HepG2 (cell line): ENCODE measurements around the gene BTBD19. TPM values are rescaled to one million over a fixed set of nuclear protein-coding genes. Genes with fewer than 3 reads are reported as not detected.

ENCODE experiments used
- ARNT2 ChIP-seq: sonication (generic); formaldehyde crosslinking; IDR thresholded peaks from 2 replicates; pipeline ENCODE4 v1.8.0; 2022; ENCODE audit warnings: mild to moderate bottlenecking, low read depth, missing genetic modification reagents, moderate library complexity
- FOSL2 ChIP-seq: sonication (generic); formaldehyde crosslinking; IDR thresholded peaks from 2 replicates; pipeline ENCODE4 v1.4.0; 2020; ENCODE audit warnings: missing genetic modification reagents
- KDM4B ChIP-seq: sonication (generic); formaldehyde crosslinking; IDR thresholded peaks from 2 replicates; pipeline ENCODE4 v1.4.0; 2020; ENCODE audit warnings: missing genetic modification reagents
- KLF15 ChIP-seq: sonication (generic); formaldehyde crosslinking; IDR thresholded peaks from 2 replicates; pipeline ENCODE4 v1.8.1; 2023; ENCODE audit warnings: borderline replicate concordance, mild to moderate bottlenecking, inconsistent platforms, missing genetic modification reagents, mixed read lengths
- MAFG ChIP-seq: sonication (generic); formaldehyde crosslinking; IDR thresholded peaks from 2 replicates; pipeline ENCODE4 v1.5.1; 2020; ENCODE audit warnings: mild to moderate bottlenecking, missing genetic modification reagents
- MAFK ChIP-seq, 2 experiments: IDR thresholded peaks in 1 of 2; conservative IDR thresholded peaks in 1 of 2; 2 replicates each; pipeline ENCODE4 v1.6.1; 2011; ENCODE audit warnings: improper control_type of control experiment in 2 of 2, low read length in 2 of 2
- MBNL3 ChIP-seq: fragments of 250-450 bp; sonication (Bioruptor Pico); conservative IDR thresholded peaks from 2 replicates; pipeline ENCODE4 v1.8.0; 2022; ENCODE audit warnings: mild to moderate bottlenecking, inconsistent platforms
- NR2F1 ChIP-seq, 2 experiments: fragments of 450-650 bp in 1 of 2; formaldehyde crosslinking in 1 of 2; IDR thresholded peaks; 2 replicates each; pipeline versions ENCODE4 v1.5.0 to v1.6.1; 2016 to 2020; ENCODE audit warnings: mild to moderate bottlenecking in 1 of 2, missing compliant biosample characterization in 1 of 2, missing genetic modification reagents in 1 of 2, moderate library complexity in 1 of 2
- TBP ChIP-seq: sonication (generic); formaldehyde crosslinking; IDR thresholded peaks from 2 replicates; pipeline ENCODE4 v1.5.0; 2020; ENCODE audit warnings: missing genetic modification reagents
- TFDP1 ChIP-seq: IDR thresholded peaks from 2 replicates; pipeline ENCODE4 v1.6.1; 2016; ENCODE audit warnings: missing compliant biosample characterization, missing genetic modification reagents, borderline replicate concordance
- TGIF2 ChIP-seq: IDR thresholded peaks from 2 replicates; pipeline ENCODE4 v1.6.1; 2016; ENCODE audit warnings: control low read depth, missing compliant biosample characterization
- TSC22D2 ChIP-seq: sonication (generic); formaldehyde crosslinking; IDR thresholded peaks from 2 replicates; pipeline ENCODE4 v1.5.1; 2020; ENCODE audit warnings: missing genetic modification reagents, mild to moderate bottlenecking, borderline replicate concordance
- ZBTB33 ChIP-seq: sonication (generic); formaldehyde crosslinking; IDR thresholded peaks from 2 replicates; pipeline ENCODE4 v1.4.0; 2020; ENCODE audit warnings: missing genetic modification reagents
- ZFP41 ChIP-seq: sonication (generic); formaldehyde crosslinking; IDR thresholded peaks from 2 replicates; pipeline ENCODE4 v1.4.0; 2020; ENCODE audit warnings: mild to moderate bottlenecking, missing genetic modification reagents, borderline replicate concordance
- ZNF264 ChIP-seq: sonication (generic); formaldehyde crosslinking; IDR thresholded peaks from 2 replicates; pipeline ENCODE4 v1.4.0; 2020; ENCODE audit warnings: missing genetic modification reagents
- ZNF614 ChIP-seq: IDR thresholded peaks from 2 replicates; pipeline ENCODE4 v1.6.1; 2018; ENCODE audit warnings: missing biosample characterization, missing genetic modification reagents, inconsistent platforms, borderline replicate concordance
- ZNF83 ChIP-seq: sonication (generic); formaldehyde crosslinking; IDR thresholded peaks from 2 replicates; pipeline ENCODE4 v1.4.0; 2020; ENCODE audit warnings: missing genetic modification reagents, mild to moderate bottlenecking, borderline replicate concordance
- ZNF850 ChIP-seq: sonication (generic); formaldehyde crosslinking; conservative IDR thresholded peaks from 2 replicates; pipeline ENCODE4 v1.9.0; 2021; ENCODE audit warnings: mild to moderate bottlenecking, missing genetic modification reagents
- ZNF879 ChIP-seq: sonication (generic); formaldehyde crosslinking; IDR thresholded peaks from 2 replicates; pipeline ENCODE4 v1.8.1; 2023; ENCODE audit warnings: missing genetic modification reagents
- ZSCAN12 ChIP-seq: sonication (generic); formaldehyde crosslinking; IDR thresholded peaks from 2 replicates; pipeline ENCODE4 v1.9.0; 2021; ENCODE audit warnings: mild to moderate bottlenecking, missing genetic modification reagents
- ZUFSP ChIP-seq: sonication (generic); formaldehyde crosslinking; IDR thresholded peaks from 2 replicates; pipeline ENCODE4 v1.9.0; 2021; ENCODE audit warnings: missing genetic modification reagents, mild to moderate bottlenecking, borderline replicate concordance
- polyA plus RNA-seq, 8 experiments: library from polyadenylated mRNA; depleted of rRNA in 3 of 8; stranded (reverse) in 7 of 8; unstranded in 1 of 8; fragments of >200 nt; fragmentation: Illumina TruSeq in 4 of 8; extraction: Trizol in 4 of 8; gene quantifications; 2 replicates each; pipeline versions ENCODE4 v1.2.1 to v1.2.3, GENCODE V29; 2011 to 2016; ENCODE audit warnings: low read depth in 4 of 8, missing spikeins in 1 of 8, mixed read lengths in 1 of 8; ENCODE audit not compliant: insufficient read depth in 1 of 8
- total RNA-seq, 5 experiments: library from RNA; depleted of rRNA; stranded (reverse); fragments of >200 nt; fragmentation: Illumina TruSeq; extraction: Trizol; gene quantifications; 2 replicates each; pipeline ENCODE4 v1.2.3, GENCODE V29; 2016; ENCODE audit warnings: low read depth in 1 of 5

The BTBD19 gene
- total and polyA plus RNA-seq, 2 of the 13 experiments (the other 11 are each of a cell fraction or from before 2014, with no cell fraction given): 2.7 to 6.7 TPM

GRCh38 chr1:44786138-44786840, 22.0 kb upstream of the BTBD19 start (continued):
- TF ChIP-seq NR2F1 (CRISPR knock-in tag; IDR thresholded peaks at IDR 0.05) (no peak), ZFP41 (CRISPR knock-in tag) (0 out of 2 replicates have a peak, but pooled peaks have one; percentile 49), ZBTB33 (CRISPR knock-in tag) (peak; percentile 94), KDM4B (CRISPR knock-in tag) (no peak), FOSL2 (no peak; the same call in 1 of the 2 replicates), TSC22D2 (CRISPR knock-in tag) (no peak), ZNF850 (CRISPR knock-in tag) (no peak), ARNT2 (peak; percentile 32; the same call in 1 of the 2 replicates), TBP (no peak), MBNL3 (CRISPR knock-in tag) (no peak), TGIF2 (CRISPR knock-in tag) (no peak), ZNF879 (CRISPR knock-in tag) (no peak), ZNF83 (no peak), MAFG (CRISPR knock-in tag) (no peak), ZUFSP (CRISPR knock-in tag) (no peak), MAFK (conservative IDR thresholded peaks at IDR 0.05 in 1 of 2, IDR thresholded peaks at IDR 0.05 in 1 of 2; ENCODE audit: low read length in 2 of 2) (no peak), ZNF614 (CRISPR knock-in tag) (peak; percentile 52; the same call in 1 of the 2 replicates), KLF15 (CRISPR knock-in tag) (no peak), ZSCAN12 (no peak), TFDP1 (CRISPR knock-in tag) (peak; percentile 20; the same call in 1 of the 2 replicates), ZNF264 (CRISPR knock-in tag) (no peak)
